ENCODE results near the gene OTUB1.
A peak's percentile ranks its signal among the peaks of the same experiment; 100 is the strongest.

Gene OTUB1

GRCh38 chr11:63978551-63979239, 7.5 kb upstream of the OTUB1 start:
- DNase-seq: no peak

GRCh38 chr11:63979426-63979825, 6.8 kb upstream of the OTUB1 start:
- no peak for DNase-seq

- DNase-seq: no peak
Observed at GRCh38 chr11:63985812-63986155, 454 bp upstream of the OTUB1 start.

- DNase-seq: no peak
Observed at GRCh38 chr11:63986932-63987513, 785 bp downstream of the OTUB1 start.

GRCh38 chr11:63991558-63991957, 5.3 kb downstream of the OTUB1 start:
- DNase-seq: no peak

GRCh38 chr11:63993100-63993499, 6.9 kb downstream of the OTUB1 start:
- DNase-seq: no peak

- DNase-seq: no peak
Observed at GRCh38 chr11:63993993-63994392, 7.8 kb downstream of the OTUB1 start.

GRCh38 chr11:63996512-63996911, 10.3 kb downstream of the OTUB1 start:
- DNase-seq: no peak

- no peak for DNase-seq
Observed at GRCh38 chr11:63997104-63997700, 11.0 kb downstream of the OTUB1 start.

GRCh38 chr11:63997801-63998337, 11.6 kb downstream of the OTUB1 start:
- DNase-seq: no peak

- DNase-seq: no peak
Observed at GRCh38 chr11:63998558-63999348, 12.5 kb downstream of the OTUB1 start.

GRCh38 chr11:63999349-64000025, 13.2 kb downstream of the OTUB1 start:
- peak; percentile 65 for DNase-seq

- DNase-seq: peak; percentile 74
Observed at GRCh38 chr11:64000026-64000739, 13.9 kb downstream of the OTUB1 start.

GRCh38 chr11:64000740-64001483, 14.7 kb downstream of the OTUB1 start:
- no peak for DNase-seq

- DNase-seq: peak; percentile 49
Observed at GRCh38 chr11:64001484-64002420, 15.5 kb downstream of the OTUB1 start.

- peak; percentile 17 for DNase-seq
Observed at GRCh38 chr11:64003807-64004589, 17.8 kb downstream of the OTUB1 start.

- peak; percentile 22 for DNase-seq
Observed at GRCh38 chr11:64004590-64004984, 18.3 kb downstream of the OTUB1 start.

GRCh38 chr11:64005691-64006090, 19.5 kb downstream of the OTUB1 start:
- DNase-seq: no peak

- no peak for DNase-seq
Observed at GRCh38 chr11:64006398-64006797, 20.2 kb downstream of the OTUB1 start.
